ENCODE data around the gene KLHDC7B. TPM values are rescaled to one million over a fixed set of nuclear protein-coding genes. Genes with fewer than 3 reads are reported as not detected.

KLHDC7B gene
- total and polyA plus RNA-seq, 10 of the 15 experiments (the other 5 are each of a cell fraction or from before 2014, with no cell fraction given), result 0.05 to 2.2 (median 0.93) TPM; not detected in 2

DNA sequence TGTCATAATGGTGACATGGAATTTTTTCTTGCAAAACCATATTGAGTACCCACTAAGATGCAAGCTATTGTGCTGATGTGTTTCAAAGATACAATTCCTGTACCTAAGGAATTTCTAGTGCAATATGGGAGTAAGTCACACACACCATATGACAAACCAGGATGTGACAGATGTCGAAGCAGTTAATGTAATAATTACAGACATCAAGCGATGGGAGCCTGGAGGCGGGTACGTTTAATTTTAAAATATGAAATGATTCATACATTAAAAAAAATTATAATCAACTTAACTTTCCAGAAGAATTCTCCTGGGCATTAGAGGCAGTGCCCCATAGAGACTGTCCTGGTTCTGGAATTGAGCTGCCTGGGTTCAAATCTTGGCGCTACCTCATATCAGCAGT, 11.0 kb downstream of the KLHDC7B start:
- peaks cover 0 to 1% of the 10 kb centered on the region in 2 experiments; a peak in 1 of 4 replicates for H3K27me3 ChIP-seq (replicated peaks in 1 of 2; ENCODE audit: control insufficient read depth in 2 of 2, insufficient read depth in 2 of 2, low read length in 1 of 2)
- FAIRE-seq (no peak), DNase-seq (ENCODE audit: low read depth, low spot score) (no peak), ATAC-seq (no peak)
- WGBS (ENCODE audit: insufficient coverage, insufficient replicate concordance, low lambda C conversion rate, missing lambda C conversion rate), result 16% methylated on average over 5 of the region's 5 CpGs
- TF ChIP-seq TCF7 (IDR thresholded peaks at IDR 0.05; ENCODE audit: borderline replicate concordance) (no peak), IKZF2 (IDR thresholded peaks at IDR 0.05) (no peak), SIX5 (IDR thresholded peaks at IDR 0.05; ENCODE audit: low read depth, low read length, severe bottlenecking) (no peak), RAD21 (IDR thresholded peaks at IDR 0.05; ENCODE audit: insufficient read depth, low read depth, low read length) (no peak), TAF1 (IDR thresholded peaks at IDR 0.05; ENCODE audit: borderline replicate concordance, low read depth, low read length) (no peak)
- RAD21 ChIA-PET (ENCODE audit: unreplicated experiment), result interaction anchor here (0.9 kb wide), 2 partner anchors 9 to 30 kb away, joined by 3 read pairs; no protein-coding TSS in a partner anchor
- intact Hi-C loops (cut with micrococcal nuclease; ENCODE audit: unreplicated experiment), result no loop called here
- H3K9ac ChIP-seq (ENCODE audit: control insufficient read depth, insufficient read depth, low read length), result no peak overlapping the region
- H3K9me3 ChIP-seq (replicated peaks; ENCODE audit: control insufficient read depth, insufficient read depth, low read length), result no peaks in the 10 kb centered on the region
- no peaks in the 10 kb centered on the region for H4K20me1 ChIP-seq (ENCODE audit: control insufficient read depth, insufficient read depth)
- no peak overlapping the region for H3K27ac ChIP-seq (ENCODE audit: control insufficient read depth, insufficient read depth)
- SMC1A ChIA-PET (ENCODE audit: uncharacterized antibody, unreplicated experiment), result interaction anchor here (1.1 to 1.5 kb wide), 3 partner anchors 14 to 34 kb away, joined by 3 to 4 read pairs (median 3); no protein-coding TSS in a partner anchor
- H3K4me1 ChIP-seq (ENCODE audit: control insufficient read depth, insufficient read depth, low read length), result no peaks in the 10 kb centered on the region
- H3K4me2 ChIP-seq (ENCODE audit: control insufficient read depth, insufficient read depth), result no peak overlapping the region
- in situ Hi-C loops (cut with MboI), result no loop called here
- H3K4me3 ChIP-seq, result no peak overlapping the region
- H3K36me3 ChIP-seq (ENCODE audit: control insufficient read depth in 2 of 2, insufficient read depth in 2 of 2, low read length in 1 of 2), result no peaks in the 10 kb centered on the region
- POLR2A ChIA-PET, result no interaction called here
- no TSS peak for BruUV-seq (replicated peaks)
- CTCF ChIA-PET, result interaction anchor here (0.7 to 1.8 kb wide), 7 partner anchors 9 to 280 kb away, joined by 3 to 6 read pairs (median 4); partner anchors contain the start of genes LMF2, NCAPH2 and SCO2
- H2AFZ ChIP-seq (ENCODE audit: control insufficient read depth, low read depth, low read length), result no peak overlapping the region
- no peaks in the 10 kb centered on the region for H3K79me2 ChIP-seq (ENCODE audit: control insufficient read depth, insufficient read depth, low read length)

DNA sequence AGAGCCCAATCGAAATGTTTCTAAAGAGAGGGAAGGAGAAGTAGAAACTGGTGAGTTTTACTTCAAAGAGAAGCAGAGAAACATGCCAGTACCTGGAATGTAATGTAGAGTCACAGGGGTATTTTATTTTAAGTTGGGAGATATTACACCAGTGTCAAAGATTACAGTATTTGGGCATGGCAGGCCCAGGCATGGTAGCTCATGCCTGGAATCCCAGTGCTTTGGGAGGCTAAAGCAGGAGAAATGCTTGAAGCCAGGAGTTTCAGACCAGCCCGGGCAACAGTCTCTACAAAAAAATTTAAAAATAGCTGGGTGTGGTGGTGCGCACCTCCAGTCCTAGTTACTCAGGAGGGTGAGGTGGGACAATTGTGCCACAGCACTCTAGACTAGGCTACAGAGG, 14.3 kb downstream of the KLHDC7B start:
- FAIRE-seq (no peak), ATAC-seq (no peak), DNase-seq (ENCODE audit: low read depth, low spot score) (no peak)
- 65% methylated on average over 3 of the region's 3 CpGs for WGBS (ENCODE audit: insufficient coverage, insufficient replicate concordance, low lambda C conversion rate, missing lambda C conversion rate)
- no peak overlapping the region for H2AFZ ChIP-seq (ENCODE audit: control insufficient read depth, low read depth, low read length)
- ChIA-PET RAD21 (ENCODE audit: unreplicated experiment) (no interaction called here), CTCF (interaction anchor here (0.9 kb wide), 1 partner anchor 62 kb away, joined by 4 read pairs; no protein-coding TSS in a partner anchor), SMC1A (ENCODE audit: uncharacterized antibody, unreplicated experiment) (interaction anchor here (0.6 to 1.0 kb wide), 3 partner anchors 9 to 29 kb away, joined by 3 to 4 read pairs (median 3); no protein-coding TSS in a partner anchor), POLR2A (no interaction called here)
- BruUV-seq (replicated peaks), result no TSS peak
- H3K9ac ChIP-seq (ENCODE audit: control insufficient read depth, insufficient read depth, low read length), result no peak overlapping the region
- in situ Hi-C loops (cut with MboI) (no loop called here), intact Hi-C loops (cut with micrococcal nuclease; ENCODE audit: unreplicated experiment) (loop anchor here (5.0 kb wide), 1 partner anchor 33 kb away; the partner anchor contains the start of gene SCO2)
- no peak overlapping the region for H3K27ac ChIP-seq (ENCODE audit: control insufficient read depth, insufficient read depth)
- no peaks in the 10 kb centered on the region for H3K4me1 ChIP-seq (ENCODE audit: control insufficient read depth, insufficient read depth, low read length)
- no peak overlapping the region for H3K4me2 ChIP-seq (ENCODE audit: control insufficient read depth, insufficient read depth)
- H3K27me3 ChIP-seq (replicated peaks in 1 of 2; ENCODE audit: control insufficient read depth in 2 of 2, insufficient read depth in 2 of 2, low read length in 1 of 2), result peaks cover 0 to 1% of the 10 kb centered on the region in 2 experiments; a peak in 1 of 4 replicates
- no peak overlapping the region for H3K4me3 ChIP-seq
- H4K20me1 ChIP-seq (ENCODE audit: control insufficient read depth, insufficient read depth), result no peaks in the 10 kb centered on the region
- no peaks in the 10 kb centered on the region for H3K9me3 ChIP-seq (replicated peaks; ENCODE audit: control insufficient read depth, insufficient read depth, low read length)
- H3K36me3 ChIP-seq (ENCODE audit: control insufficient read depth in 2 of 2, insufficient read depth in 2 of 2, low read length in 1 of 2), result no peaks in the 10 kb centered on the region
- H3K79me2 ChIP-seq (ENCODE audit: control insufficient read depth, insufficient read depth, low read length), result no peaks in the 10 kb centered on the region
- TF ChIP-seq CHD1 (IDR thresholded peaks at IDR 0.05; ENCODE audit: low read depth, low read length) (no peak), CEBPB (IDR thresholded peaks at IDR 0.05; ENCODE audit: borderline replicate concordance in 1 of 2, low read depth in 2 of 2, low read length in 2 of 2) (no peak), NBN (IDR thresholded peaks at IDR 0.05) (no peak), PAX8 (IDR thresholded peaks at IDR 0.05) (no peak), JUNB (IDR thresholded peaks at IDR 0.05) (no peak), SMC3 (IDR thresholded peaks at IDR 0.05; ENCODE audit: borderline replicate concordance, low read length) (no peak), ESRRA (IDR thresholded peaks at IDR 0.05; ENCODE audit: low read length) (no peak), LARP7 (IDR thresholded peaks at IDR 0.05) (no peak)
- TF ChIP-seq, protein P1, sequence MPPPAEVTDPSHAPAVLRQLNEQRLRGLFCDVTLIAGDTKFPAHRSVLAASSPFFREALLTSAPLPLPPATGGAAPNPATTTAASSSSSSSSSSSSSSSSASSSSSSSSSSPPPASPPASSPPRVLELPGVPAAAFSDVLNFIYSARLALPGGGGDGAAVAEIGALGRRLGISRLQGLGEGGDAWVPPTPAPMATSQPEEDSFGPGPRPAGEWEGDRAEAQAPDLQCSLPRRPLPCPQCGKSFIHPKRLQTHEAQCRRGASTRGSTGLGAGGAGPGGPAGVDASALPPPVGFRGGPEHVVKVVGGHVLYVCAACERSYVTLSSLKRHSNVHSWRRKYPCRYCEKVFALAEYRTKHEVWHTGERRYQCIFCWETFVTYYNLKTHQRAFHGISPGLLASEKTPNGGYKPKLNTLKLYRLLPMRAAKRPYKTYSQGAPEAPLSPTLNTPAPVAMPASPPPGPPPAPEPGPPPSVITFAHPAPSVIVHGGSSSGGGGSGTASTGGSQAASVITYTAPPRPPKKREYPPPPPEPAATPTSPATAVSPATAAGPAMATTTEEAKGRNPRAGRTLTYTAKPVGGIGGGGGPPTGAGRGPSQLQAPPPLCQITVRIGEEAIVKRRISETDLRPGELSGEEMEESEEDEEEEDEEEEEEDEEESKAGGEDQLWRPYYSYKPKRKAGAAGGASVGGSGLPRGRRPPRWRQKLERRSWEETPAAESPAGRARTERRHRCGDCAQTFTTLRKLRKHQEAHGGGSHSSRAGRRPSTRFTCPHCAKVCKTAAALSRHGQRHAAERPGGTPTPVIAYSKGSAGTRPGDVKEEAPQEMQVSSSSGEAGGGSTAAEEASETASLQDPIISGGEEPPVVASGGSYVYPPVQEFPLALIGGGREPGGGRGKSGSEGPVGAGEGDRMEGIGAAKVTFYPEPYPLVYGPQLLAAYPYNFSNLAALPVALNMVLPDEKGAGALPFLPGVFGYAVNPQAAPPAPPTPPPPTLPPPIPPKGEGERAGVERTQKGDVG (CRISPR knock-in tag; IDR thresholded peaks at IDR 0.05), result no peak
- TF ChIP-seq, protein P2, sequence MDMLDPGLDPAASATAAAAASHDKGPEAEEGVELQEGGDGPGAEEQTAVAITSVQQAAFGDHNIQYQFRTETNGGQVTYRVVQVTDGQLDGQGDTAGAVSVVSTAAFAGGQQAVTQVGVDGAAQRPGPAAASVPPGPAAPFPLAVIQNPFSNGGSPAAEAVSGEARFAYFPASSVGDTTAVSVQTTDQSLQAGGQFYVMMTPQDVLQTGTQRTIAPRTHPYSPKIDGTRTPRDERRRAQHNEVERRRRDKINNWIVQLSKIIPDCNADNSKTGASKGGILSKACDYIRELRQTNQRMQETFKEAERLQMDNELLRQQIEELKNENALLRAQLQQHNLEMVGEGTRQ (IDR thresholded peaks at IDR 0.05; ENCODE audit: borderline replicate concordance, low read depth, low read length), result no peak

All from GM12878 (cell line).